AG09309 (cell line): ENCODE results near the gene ZMYND12.
A peak's percentile ranks its signal among the peaks of the same experiment; 100 is the strongest.

ENCODE experiments used
- DNase-seq: peaks from one replicate; pipeline ENCODE4 v3.0.0-alpha.2; 2010; ENCODE audit warnings: low read depth
- H3K4me3 ChIP-seq: 2 replicates; pipeline ENCODE4 v1.5.1; 2011; ENCODE audit warnings: mild to moderate bottlenecking, low read depth, low read length, moderate library complexity; ENCODE audit not compliant: control insufficient read depth
- TF ChIP-seq, protein P1 (sequence below): IDR thresholded peaks from 2 replicates; pipeline ENCODE4 v1.5.1; 2011; ENCODE audit warnings: mild to moderate bottlenecking, low read depth, low read length, inconsistent platforms; ENCODE audit not compliant: insufficient read depth, control insufficient read depth; ENCODE audit errors: missing control alignments

Gene ZMYND12

DNA sequence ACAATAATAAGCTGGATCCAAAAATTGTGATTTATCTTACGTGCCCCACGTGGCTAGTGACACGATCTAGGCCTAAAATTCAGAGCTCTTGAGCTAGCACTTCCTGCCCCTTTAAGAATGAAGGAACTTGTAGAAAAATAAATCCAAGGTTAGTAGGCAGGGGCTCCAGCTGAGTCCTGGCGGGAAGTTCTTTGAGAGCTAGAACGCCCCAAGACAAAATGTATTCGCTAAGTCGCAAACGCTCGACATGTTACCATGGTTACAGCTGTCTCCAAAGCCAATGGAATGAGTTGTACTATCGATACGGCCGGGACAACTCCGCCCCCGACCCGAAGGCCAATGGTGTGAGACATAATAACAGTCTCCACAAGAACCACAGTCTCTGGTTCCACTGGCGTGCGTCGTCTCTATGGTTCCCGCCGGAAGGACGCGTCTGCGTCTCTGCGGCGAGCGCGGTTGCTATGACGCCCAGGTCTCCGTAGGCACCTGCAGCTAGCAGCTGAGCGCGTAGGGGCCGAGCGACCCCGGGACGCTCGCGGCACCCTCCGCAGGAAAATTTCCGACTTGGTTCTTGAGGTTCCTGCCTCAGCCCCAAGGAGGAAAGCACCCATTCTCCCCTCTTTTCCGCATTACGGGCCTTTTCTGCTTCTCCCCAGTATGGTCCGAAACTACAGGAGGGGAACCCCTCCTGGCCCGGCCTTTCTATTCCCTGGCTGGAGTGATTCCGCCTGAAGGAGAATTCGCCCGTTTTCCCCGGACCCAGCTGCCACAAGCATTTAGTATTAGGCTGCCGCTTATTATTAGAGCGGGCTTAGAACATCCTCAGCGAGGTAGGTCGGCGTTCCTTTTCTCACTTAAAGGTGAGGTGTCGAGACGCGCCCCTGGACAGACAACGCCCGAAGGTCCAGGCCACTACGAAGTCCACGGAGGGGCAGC, 7.3 kb upstream of the ZMYND12 start, which contains the start of gene CCDC30:
Gene CCDC30 (plus strand): TSS at position 459 of the 936 bp plus-strand sequence. CDS start 17,266 bp downstream, outside the sequence.
- peak; percentile 93 for DNase-seq
- peak within 1 kb of the TSS; percentile 74 for H3K4me3 ChIP-seq
- TF ChIP-seq, protein P1, sequence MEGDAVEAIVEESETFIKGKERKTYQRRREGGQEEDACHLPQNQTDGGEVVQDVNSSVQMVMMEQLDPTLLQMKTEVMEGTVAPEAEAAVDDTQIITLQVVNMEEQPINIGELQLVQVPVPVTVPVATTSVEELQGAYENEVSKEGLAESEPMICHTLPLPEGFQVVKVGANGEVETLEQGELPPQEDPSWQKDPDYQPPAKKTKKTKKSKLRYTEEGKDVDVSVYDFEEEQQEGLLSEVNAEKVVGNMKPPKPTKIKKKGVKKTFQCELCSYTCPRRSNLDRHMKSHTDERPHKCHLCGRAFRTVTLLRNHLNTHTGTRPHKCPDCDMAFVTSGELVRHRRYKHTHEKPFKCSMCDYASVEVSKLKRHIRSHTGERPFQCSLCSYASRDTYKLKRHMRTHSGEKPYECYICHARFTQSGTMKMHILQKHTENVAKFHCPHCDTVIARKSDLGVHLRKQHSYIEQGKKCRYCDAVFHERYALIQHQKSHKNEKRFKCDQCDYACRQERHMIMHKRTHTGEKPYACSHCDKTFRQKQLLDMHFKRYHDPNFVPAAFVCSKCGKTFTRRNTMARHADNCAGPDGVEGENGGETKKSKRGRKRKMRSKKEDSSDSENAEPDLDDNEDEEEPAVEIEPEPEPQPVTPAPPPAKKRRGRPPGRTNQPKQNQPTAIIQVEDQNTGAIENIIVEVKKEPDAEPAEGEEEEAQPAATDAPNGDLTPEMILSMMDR = no peak

DNA sequence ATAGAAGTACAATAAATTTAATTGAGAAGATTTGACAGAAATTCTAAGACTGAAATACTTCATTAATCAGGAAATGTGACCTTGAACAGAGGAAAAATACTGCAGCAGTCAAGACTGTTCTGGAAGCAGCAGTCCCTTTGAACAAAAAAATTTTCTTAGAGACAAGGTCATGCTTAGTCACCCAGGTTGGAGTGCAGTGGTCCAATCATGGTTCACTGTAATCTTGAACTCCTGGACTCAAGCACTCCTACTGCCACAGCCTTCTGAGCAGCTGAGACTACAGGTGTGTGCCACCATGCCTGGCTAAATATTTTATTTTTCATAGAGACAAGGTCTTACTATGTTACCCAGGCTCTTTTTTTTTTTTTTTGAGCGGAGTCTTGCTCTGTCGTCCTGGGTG, 5.4 kb upstream of the ZMYND12 start:
- TF ChIP-seq, protein P1 = no peak
- DNase-seq = no peak

GRCh38 chr1:42456754-42457089, 900 bp upstream of the ZMYND12 start:
- peak overlapping the region; percentile 92 for H3K4me3 ChIP-seq
- TF ChIP-seq, protein P1 = no peak
- no peak for DNase-seq

More for the DNA sequence above, 5.4 kb upstream of the ZMYND12 start:
- H3K4me3 ChIP-seq = no peak overlapping the region

DNA sequence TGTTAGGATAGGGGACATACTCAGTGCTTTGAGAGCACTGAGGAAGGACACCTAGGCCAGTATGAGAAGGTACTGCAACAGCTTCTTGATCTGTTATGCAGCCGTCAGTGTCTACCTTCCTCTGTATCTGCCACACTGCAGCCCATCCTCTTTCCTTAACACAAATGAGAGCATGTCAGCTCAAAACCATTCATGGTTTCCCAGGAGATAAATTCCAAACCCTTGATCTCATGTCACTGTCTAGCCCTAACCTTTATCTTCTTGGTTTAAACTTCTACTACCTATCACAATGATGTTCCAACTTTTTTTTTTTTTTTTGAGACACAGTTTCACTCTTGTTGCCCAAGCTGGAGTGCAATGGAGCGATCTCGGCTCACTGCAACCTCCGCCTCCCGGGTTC, 1.4 kb downstream of the ZMYND12 start:
- H3K4me3 ChIP-seq = no peak overlapping the region
- TF ChIP-seq, protein P1 = no peak
- DNase-seq = no peak

DNA sequence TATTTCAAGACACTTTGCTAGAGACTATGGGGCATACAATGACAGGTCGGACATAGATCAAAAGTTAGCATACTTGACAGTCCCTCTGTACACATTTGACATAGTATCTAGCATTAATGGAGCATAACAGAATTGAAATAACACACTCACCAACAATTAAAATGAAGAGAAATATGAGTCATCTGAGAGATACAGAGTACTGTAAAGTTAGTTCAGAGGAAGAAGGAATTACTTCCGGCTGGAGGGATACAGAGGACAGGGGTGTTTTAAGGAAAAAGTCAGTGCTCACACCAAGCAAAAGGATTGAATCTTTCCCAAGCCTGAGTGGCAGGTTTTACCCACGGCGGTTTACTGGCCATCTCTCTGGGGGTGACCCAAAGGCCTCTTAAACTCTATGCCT, 2.4 kb downstream of the ZMYND12 start:
- no peak for DNase-seq
- no peak overlapping the region for H3K4me3 ChIP-seq
- TF ChIP-seq, protein P1 = no peak

DNA sequence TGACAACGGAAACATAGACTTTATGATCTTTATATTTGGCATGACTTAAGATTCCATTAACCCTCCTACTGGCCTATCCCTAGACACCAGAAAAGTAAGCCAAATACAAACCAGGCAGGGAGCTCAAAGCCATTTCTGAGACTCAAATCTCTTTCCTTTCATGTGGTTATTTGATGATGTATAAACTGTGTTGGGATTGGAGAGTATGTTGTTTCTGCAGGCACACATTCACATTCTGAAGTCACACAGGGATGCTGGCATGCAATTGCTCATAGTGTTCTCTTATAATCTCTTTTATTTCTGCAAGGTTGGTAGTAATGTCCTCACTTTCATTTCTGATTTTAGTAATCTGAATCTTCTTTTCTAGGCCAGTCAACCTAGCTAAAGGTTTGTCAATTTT, 5.8 kb downstream of the ZMYND12 start:
- H3K4me3 ChIP-seq = no peak overlapping the region
- TF ChIP-seq, protein P1 = no peak
- no peak for DNase-seq
